ENCODE results near the gene NPAS3. TPM values are rescaled to one million over a fixed set of nuclear protein-coding genes. Genes with fewer than 3 reads are reported as not detected.

The NPAS3 gene
- total RNA-seq, 1 experiment from 2014 or later, result not detected

DNA sequence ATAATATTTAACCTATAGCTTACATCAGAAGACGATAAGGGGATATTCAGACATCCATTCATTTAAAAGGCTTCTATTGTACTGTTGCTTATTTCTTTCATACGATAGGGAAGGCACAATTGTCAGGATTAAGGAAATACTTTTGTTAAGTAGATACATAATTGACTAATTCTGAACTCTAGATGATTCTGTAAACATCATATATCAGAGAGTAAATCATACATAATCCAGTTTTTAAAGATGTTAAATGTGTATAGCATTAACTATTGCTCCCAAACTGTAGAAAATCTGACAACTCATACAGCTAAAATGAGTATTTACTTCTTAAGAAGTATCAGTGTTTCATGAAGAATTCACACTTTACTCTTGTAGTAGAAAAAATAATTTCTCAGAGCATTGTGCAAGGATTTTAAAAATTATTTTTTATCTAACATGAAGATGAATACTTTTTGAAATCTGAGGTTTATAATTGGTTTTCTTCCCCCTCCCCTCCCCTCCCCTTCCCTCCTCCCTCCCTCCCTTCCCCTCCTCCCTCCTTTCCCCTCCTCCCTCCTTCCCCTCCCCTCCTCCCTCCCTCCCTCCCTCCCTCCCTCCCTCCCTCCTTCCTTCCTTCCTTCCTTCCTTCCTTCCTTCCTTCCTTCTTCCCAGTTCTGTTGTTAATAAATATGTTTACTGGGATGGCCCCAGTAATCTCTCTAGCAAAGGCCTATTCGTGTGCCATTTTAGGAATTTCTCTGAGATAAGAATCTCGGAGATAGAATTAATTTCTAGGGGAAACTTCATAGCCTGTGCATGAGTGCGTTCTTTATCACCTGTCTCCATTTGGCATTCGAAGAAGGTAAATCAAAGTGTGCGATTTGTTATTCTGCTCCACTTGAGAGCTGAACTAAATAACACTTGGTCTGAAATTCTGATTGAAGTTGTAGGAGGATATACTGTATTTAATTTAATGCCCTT, 2.3 kb downstream of the NPAS3 start:
- H3K4me1 ChIP-seq (ENCODE audit: control insufficient read depth in 1 of 2, insufficient read depth in 2 of 2, low read length in 2 of 2), result no peaks in the 10 kb centered on the region
- no peak overlapping the region for H3K4me2 ChIP-seq (ENCODE audit: low read length)
- H3K9ac ChIP-seq (ENCODE audit: low read length), result no peak overlapping the region
- TF ChIP-seq, protein P1, sequence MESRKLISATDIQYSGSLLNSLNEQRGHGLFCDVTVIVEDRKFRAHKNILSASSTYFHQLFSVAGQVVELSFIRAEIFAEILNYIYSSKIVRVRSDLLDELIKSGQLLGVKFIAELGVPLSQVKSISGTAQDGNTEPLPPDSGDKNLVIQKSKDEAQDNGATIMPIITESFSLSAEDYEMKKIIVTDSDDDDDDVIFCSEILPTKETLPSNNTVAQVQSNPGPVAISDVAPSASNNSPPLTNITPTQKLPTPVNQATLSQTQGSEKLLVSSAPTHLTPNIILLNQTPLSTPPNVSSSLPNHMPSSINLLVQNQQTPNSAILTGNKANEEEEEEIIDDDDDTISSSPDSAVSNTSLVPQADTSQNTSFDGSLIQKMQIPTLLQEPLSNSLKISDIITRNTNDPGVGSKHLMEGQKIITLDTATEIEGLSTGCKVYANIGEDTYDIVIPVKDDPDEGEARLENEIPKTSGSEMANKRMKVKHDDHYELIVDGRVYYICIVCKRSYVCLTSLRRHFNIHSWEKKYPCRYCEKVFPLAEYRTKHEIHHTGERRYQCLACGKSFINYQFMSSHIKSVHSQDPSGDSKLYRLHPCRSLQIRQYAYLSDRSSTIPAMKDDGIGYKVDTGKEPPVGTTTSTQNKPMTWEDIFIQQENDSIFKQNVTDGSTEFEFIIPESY (IDR thresholded peaks at IDR 0.05; ENCODE audit: extremely low read depth, insufficient replicate concordance, low read length), result no peak
- TF ChIP-seq TCF7L2 (IDR thresholded peaks at IDR 0.05; ENCODE audit: borderline replicate concordance, extremely low read depth, insufficient read depth, insufficient read length) (no peak), SP1 (IDR thresholded peaks at IDR 0.05; ENCODE audit: low read depth) (no peak), CEBPB (IDR thresholded peaks at IDR 0.05; ENCODE audit: low read depth) (no peak), ZNF274 (IDR thresholded peaks at IDR 0.05; ENCODE audit: low read depth, low read length) (no peak), ZFX (IDR thresholded peaks at IDR 0.05) (no peak), SRF (IDR thresholded peaks at IDR 0.05; ENCODE audit: low read depth) (no peak), EZH2 (IDR thresholded peaks at IDR 0.05) (no peak), JUND (IDR thresholded peaks at IDR 0.05) (no peak), FOSL1 (IDR thresholded peaks at IDR 0.05; ENCODE audit: low read depth) (no peak)
- TF ChIP-seq, protein P2, sequence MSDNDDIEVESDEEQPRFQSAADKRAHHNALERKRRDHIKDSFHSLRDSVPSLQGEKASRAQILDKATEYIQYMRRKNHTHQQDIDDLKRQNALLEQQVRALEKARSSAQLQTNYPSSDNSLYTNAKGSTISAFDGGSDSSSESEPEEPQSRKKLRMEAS (IDR thresholded peaks at IDR 0.05), result no peak
- TF ChIP-seq, protein P3, sequence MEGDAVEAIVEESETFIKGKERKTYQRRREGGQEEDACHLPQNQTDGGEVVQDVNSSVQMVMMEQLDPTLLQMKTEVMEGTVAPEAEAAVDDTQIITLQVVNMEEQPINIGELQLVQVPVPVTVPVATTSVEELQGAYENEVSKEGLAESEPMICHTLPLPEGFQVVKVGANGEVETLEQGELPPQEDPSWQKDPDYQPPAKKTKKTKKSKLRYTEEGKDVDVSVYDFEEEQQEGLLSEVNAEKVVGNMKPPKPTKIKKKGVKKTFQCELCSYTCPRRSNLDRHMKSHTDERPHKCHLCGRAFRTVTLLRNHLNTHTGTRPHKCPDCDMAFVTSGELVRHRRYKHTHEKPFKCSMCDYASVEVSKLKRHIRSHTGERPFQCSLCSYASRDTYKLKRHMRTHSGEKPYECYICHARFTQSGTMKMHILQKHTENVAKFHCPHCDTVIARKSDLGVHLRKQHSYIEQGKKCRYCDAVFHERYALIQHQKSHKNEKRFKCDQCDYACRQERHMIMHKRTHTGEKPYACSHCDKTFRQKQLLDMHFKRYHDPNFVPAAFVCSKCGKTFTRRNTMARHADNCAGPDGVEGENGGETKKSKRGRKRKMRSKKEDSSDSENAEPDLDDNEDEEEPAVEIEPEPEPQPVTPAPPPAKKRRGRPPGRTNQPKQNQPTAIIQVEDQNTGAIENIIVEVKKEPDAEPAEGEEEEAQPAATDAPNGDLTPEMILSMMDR (IDR thresholded peaks at IDR 0.05 in 2 of 3, conservative IDR thresholded peaks at IDR 0.05 in 1 of 3; ENCODE audit: borderline replicate concordance in 1 of 3, insufficient read depth in 1 of 3, low read depth in 2 of 3, low read length in 2 of 3), result no peak
- H3K9me2 ChIP-seq (ENCODE audit: insufficient read depth), result no peaks in the 10 kb centered on the region
- POLR2A ChIA-PET, result no interaction called here
- RAD21 ChIA-PET (ENCODE audit: low non-redundant PET in 1 of 2, low total read pairs in 2 of 2, uncharacterized antibody in 2 of 2, unreplicated experiment in 2 of 2), result no interaction called here
- H4K20me1 ChIP-seq (ENCODE audit: insufficient read depth), result no peaks in the 10 kb centered on the region
- no TSS peak for BruUV-seq (replicated peaks)
- no peak overlapping the region for H3K4me3 ChIP-seq (replicated peaks in 1 of 2; ENCODE audit: low read depth in 1 of 2, low read length in 2 of 2)
- H3K9me3 ChIP-seq (ENCODE audit: control insufficient read depth in 1 of 2, insufficient read depth in 1 of 2, low read depth in 1 of 2, low read length in 2 of 2), result no peaks in the 10 kb centered on the region
- H3K36me3 ChIP-seq (ENCODE audit: control insufficient read depth in 1 of 2, insufficient read depth in 2 of 2, low read length in 2 of 2), result no peaks in the 10 kb centered on the region
- H3K27ac ChIP-seq (ENCODE audit: low read depth, low read length), result no peak overlapping the region
- no peak for DNase-seq (ENCODE audit: low read depth, low spot score)
- ATAC-seq, result no peak
- H3K79me2 ChIP-seq (ENCODE audit: insufficient read depth, low read length), result no peaks in the 10 kb centered on the region
- no peaks in the 10 kb centered on the region for H3K27me3 ChIP-seq (ENCODE audit: insufficient read depth, low read length)
- intact Hi-C loops (cut with micrococcal nuclease), result no loop called here
- CTCF ChIA-PET, result no interaction called here
- no peak overlapping the region for H2AFZ ChIP-seq (ENCODE audit: low read depth, low read length, poor library complexity, severe bottlenecking)
